ENCODE data around the gene MYO18B. TPM values are rescaled to one million over a fixed set of nuclear protein-coding genes. Genes with fewer than 3 reads are reported as not detected.

MYO18B gene
- total and polyA plus RNA-seq, 2 donors from 2014 or later: 0.19 to 0.41 TPM

DNA sequence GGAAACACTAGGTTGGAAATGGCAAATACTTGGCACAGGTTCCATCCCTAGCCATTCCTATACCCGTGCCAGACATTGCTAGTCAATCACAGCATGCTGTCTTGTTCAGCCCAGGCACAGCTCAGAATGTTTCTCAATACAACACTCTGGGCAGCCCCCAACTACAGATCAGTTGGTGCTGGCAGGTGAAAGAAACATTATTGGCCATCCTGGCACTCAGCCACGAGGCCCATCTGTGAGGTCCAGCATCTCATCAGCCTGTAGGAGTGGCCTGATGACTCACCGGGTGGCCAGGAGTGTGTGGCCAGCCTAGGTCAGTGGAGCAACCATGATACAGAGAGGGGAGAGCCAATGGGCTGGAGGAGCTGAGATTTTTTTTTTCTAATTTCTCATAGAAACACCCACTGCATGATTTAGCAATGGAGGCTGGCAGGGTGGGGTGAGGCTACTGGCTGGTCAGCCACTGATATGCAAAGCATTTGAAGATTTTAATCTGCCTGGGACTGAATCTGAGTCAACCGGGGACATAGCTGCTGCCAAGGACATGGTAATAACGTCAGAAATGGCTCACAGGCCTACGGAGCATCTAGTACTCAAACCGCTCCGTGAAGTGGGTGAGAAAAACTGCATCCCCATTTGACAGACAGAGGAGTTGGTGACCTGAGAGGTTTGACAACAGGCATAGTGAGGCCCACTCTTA is 5.4 kb downstream of the MYO18B start:
- no peaks in the 10 kb centered on the region for H3K27me3 ChIP-seq (ENCODE audit: control insufficient read depth, insufficient read depth, low read length)

DNA sequence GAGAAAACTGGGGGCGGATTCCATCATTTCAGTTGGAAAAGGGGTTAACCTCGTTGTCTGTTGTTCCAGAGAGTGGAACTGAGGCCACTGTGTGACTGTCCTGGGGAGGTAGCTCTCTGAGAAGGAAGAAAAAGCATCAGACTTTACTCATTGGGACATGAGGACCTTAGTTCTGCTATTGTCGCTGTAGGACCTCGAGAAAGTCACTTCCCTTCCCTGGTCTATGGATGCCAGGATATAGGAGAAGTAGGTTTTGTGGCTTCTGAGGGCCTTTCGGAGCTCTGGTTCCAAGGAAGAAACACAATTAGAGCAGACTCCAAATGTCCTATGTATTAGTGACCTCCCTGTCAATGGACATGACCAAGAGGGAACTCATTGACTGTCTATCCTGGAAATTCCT is 6.2 kb downstream of the MYO18B start:
- Histone ChIP-seq H3K9ac (ENCODE audit: low read length in 3 of 3) (no peak overlapping the region), H3K4me3 (ENCODE audit: low read length in 3 of 3) (no peak overlapping the region), H3K27me3 (ENCODE audit: control insufficient read depth, insufficient read depth, low read length) (no peaks in the 10 kb centered on the region), H3K36me3 (ENCODE audit: control insufficient read depth in 2 of 3, insufficient read depth in 3 of 3, low read length in 3 of 3) (no peaks in the 10 kb centered on the region), H3K27ac (ENCODE audit: low read depth in 2 of 2, low read length in 2 of 2) (peak overlapping the region in 1 of 2 donors; percentile 36), H3K9me3 (ENCODE audit: control insufficient read depth in 2 of 3, insufficient read depth in 1 of 3, low read length in 3 of 3) (no peaks in the 10 kb centered on the region), H3K4me1 (ENCODE audit: control insufficient read depth in 2 of 3, insufficient read depth in 2 of 3, low read depth in 1 of 3, low read length in 3 of 3) (peaks cover 0 to 3% (median 0%) of the 10 kb centered on the region in 3 donors)
- TF ChIP-seq, protein P1, sequence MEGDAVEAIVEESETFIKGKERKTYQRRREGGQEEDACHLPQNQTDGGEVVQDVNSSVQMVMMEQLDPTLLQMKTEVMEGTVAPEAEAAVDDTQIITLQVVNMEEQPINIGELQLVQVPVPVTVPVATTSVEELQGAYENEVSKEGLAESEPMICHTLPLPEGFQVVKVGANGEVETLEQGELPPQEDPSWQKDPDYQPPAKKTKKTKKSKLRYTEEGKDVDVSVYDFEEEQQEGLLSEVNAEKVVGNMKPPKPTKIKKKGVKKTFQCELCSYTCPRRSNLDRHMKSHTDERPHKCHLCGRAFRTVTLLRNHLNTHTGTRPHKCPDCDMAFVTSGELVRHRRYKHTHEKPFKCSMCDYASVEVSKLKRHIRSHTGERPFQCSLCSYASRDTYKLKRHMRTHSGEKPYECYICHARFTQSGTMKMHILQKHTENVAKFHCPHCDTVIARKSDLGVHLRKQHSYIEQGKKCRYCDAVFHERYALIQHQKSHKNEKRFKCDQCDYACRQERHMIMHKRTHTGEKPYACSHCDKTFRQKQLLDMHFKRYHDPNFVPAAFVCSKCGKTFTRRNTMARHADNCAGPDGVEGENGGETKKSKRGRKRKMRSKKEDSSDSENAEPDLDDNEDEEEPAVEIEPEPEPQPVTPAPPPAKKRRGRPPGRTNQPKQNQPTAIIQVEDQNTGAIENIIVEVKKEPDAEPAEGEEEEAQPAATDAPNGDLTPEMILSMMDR (IDR thresholded peaks at IDR 0.05; ENCODE audit: borderline replicate concordance, extremely low read depth, insufficient read depth): no peak
- no peak for DNase-seq
- FAIRE-seq: no peak
- intact Hi-C loops (cut with DNase I): no loop called here

More for the DNA sequence above, 5.4 kb downstream of the MYO18B start:
- H3K36me3 ChIP-seq (ENCODE audit: control insufficient read depth in 2 of 3, insufficient read depth in 3 of 3, low read length in 3 of 3): no peaks in the 10 kb centered on the region
- H3K4me1 ChIP-seq (ENCODE audit: control insufficient read depth in 2 of 3, insufficient read depth in 2 of 3, low read depth in 1 of 3, low read length in 3 of 3): peaks cover 0 to 3% (median 0%) of the 10 kb centered on the region in 3 donors
- no peak for FAIRE-seq
- H3K9me3 ChIP-seq (ENCODE audit: control insufficient read depth in 2 of 3, insufficient read depth in 1 of 3, low read length in 3 of 3): no peaks in the 10 kb centered on the region
- H3K4me3 ChIP-seq (ENCODE audit: low read length in 3 of 3): no peak overlapping the region
- TF ChIP-seq, protein P1 (IDR thresholded peaks at IDR 0.05; ENCODE audit: borderline replicate concordance, extremely low read depth, insufficient read depth): no peak
- H3K27ac ChIP-seq (ENCODE audit: low read depth in 2 of 2, low read length in 2 of 2): peak overlapping the region; percentile 27 to 36
- DNase-seq: peak in 1 of 5 donors; percentile 77
- intact Hi-C loops (cut with DNase I): no loop called here
- no peak overlapping the region for H3K9ac ChIP-seq (ENCODE audit: low read length in 3 of 3)

DNA sequence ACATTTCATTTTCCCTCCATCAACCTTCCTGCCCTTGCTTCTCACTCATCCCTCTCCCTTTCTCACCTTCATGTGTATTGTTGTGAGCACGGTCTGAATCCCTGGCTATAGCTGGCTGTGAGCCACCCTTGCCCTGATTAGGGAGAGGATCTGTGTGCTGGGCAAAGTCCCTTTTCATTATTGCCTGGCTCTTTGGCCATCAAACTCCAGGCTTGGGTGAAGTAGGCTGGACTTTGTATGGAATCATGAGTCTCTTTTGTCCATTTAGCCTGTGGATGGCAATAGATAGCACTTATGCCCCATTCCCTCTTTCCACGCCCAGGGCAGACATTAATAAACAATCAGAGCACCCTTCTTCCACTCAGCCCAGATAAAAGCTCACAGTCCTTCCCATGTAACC is 6.7 kb downstream of the MYO18B start:
- no peak overlapping the region for H3K4me3 ChIP-seq (ENCODE audit: low read length in 3 of 3)
- FAIRE-seq: no peak
- intact Hi-C loops (cut with DNase I): no loop called here
- H3K27me3 ChIP-seq (ENCODE audit: control insufficient read depth, insufficient read depth, low read length): no peaks in the 10 kb centered on the region
- no peak overlapping the region for H3K27ac ChIP-seq (ENCODE audit: low read depth in 2 of 2, low read length in 2 of 2)
- no peaks in the 10 kb centered on the region for H3K36me3 ChIP-seq (ENCODE audit: control insufficient read depth in 2 of 3, insufficient read depth in 3 of 3, low read length in 3 of 3)
- no peak overlapping the region for H3K9ac ChIP-seq (ENCODE audit: low read length in 3 of 3)
- peaks cover 0 to 3% (median 0%) of the 10 kb centered on the region in 3 donors for H3K4me1 ChIP-seq (ENCODE audit: control insufficient read depth in 2 of 3, insufficient read depth in 2 of 3, low read depth in 1 of 3, low read length in 3 of 3)
- DNase-seq: no peak
- H3K9me3 ChIP-seq (ENCODE audit: control insufficient read depth in 2 of 3, insufficient read depth in 1 of 3, low read length in 3 of 3): no peaks in the 10 kb centered on the region
- TF ChIP-seq, protein P1 (IDR thresholded peaks at IDR 0.05; ENCODE audit: borderline replicate concordance, extremely low read depth, insufficient read depth): no peak
